Esophagus mucosa (tissue), 1 donor: ENCODE measurements around the gene ZNF891. TPM values are rescaled to one million over a fixed set of nuclear protein-coding genes. Genes with fewer than 3 reads are reported as not detected.

Experiments used
- ATAC-seq: fragments of 200-7000 bp; cut with Tn5 transposase; one replicate; pipeline ENCODE4 v1.9.1; 2020
- total RNA-seq: library from RNA; stranded (reverse); gene quantifications from one replicate; pipeline ENCODE4 v1.2.4, GENCODE V29; 2023
- donor health status: DM: yes; HTN: yes; CAD: no.

Gene ZNF891
- total RNA-seq, result 0.64 TPM

DNA sequence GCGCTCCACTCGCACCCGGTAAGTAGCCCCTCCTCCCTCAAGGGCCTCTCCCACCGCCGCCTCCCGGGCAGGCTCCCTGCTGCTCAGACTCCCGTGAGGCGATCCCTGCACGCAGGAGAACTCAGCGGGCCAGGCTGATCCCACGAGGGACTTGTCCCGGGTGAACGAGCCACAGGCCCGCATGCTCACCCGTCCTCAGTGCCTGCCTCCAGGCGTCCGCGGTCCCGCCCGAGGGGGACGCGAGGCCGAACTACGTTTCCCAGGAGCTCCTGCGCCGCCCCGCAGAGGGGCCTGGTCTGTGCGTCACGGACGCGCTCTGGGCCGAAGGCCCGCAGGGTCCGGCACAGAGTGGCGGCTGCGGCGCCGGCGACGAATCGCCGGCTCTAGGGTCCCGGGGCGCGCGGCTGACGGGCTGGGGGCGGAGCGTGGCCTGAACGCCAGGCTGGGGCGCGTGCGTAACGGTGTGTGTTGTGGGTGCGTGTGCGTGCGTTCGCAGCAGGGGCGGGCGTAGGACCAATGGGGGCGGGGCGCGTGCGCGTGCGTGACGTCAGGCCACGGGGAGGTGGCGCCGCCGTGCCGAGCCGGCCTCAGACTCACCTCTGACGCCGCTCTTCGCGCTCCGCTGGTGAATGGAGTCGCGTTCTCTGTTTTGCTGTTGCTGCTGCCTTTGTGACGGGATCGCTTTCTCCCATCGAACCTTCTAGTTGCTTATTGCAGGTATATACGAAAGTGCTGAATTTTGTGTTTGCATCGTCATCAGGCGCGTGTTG is at the start of gene ZNF891, which contains the start of gene ZNF10:
ZNF891 (minus strand) TSS at position 237 of the 770 bp plus-strand sequence. CDS start 8,356 bp downstream, outside the sequence.
ZNF10 (plus strand) TSS at position 590 of the 770 bp plus-strand sequence. CDS start 13,866 bp downstream, outside the sequence.
- peak; percentile 100 for ATAC-seq

- no peak for ATAC-seq
These were observed 44.8 kb upstream of the ZNF891 start for GRCh38 chr12:133174901-133175300.

DNA sequence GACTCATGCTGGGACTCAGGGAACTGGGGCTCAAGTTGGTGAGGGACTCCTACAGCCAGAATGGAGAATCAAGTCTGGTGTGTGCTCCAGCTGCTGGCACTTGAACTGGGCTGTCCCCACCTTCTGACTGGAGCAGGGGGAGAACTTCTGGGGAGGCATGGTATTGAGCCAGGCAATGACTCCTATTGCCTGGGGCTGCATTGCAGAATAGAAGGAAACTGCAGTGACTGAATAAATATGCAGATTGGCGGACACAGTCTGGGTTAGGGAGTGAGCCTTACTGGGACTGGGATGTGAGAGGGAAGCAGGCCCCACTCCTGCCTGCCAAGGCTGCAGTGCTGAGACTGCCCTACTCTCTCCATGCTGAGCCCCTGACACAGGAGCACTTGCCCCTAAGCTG is 42.4 kb upstream of the ZNF891 start:
- no peak for ATAC-seq

- no peak for ATAC-seq
These were observed 35.7 kb upstream of the ZNF891 start for GRCh38 chr12:133165776-133166175.

DNA sequence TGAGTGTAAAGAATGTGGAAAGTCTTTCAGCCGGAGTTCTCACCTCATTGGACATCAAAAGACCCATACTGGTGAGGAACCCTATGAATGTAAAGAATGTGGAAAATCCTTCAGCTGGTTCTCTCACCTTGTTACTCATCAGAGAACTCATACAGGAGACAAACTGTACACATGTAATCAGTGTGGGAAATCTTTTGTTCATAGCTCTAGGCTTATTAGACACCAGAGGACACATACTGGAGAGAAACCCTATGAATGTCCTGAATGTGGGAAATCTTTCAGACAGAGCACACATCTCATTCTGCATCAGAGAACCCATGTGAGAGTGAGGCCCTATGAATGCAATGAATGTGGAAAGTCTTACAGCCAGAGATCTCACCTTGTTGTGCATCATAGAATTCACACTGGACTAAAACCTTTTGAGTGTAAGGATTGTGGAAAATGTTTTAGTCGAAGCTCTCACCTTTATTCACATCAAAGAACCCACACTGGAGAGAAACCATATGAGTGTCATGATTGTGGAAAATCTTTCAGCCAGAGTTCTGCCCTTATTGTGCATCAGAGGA is 26.1 kb upstream of the ZNF891 start:
- no peak for ATAC-seq

DNA sequence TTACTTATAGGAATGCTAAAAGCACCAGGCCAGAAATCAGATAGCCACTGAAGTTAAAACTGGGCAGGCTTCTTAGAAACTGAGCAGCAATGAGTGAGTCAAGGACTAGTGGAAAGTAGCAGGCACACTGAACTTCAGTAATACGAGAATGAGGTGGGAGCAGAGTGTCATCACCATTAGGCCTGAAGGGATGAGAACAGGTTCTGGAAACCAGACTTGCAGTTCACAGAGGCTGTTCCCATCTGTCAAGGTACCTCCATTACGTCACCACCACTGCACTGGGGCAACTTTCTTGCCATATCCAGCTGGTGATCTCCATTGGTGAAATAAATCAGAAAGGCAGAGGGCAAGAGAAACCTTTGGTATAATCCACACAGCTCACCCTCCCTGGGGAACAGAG is 15.9 kb upstream of the ZNF891 start:
- no peak for ATAC-seq

- no peak for ATAC-seq
These were observed 5.7 kb upstream of the ZNF891 start for GRCh38 chr12:133135747-133136146.

DNA sequence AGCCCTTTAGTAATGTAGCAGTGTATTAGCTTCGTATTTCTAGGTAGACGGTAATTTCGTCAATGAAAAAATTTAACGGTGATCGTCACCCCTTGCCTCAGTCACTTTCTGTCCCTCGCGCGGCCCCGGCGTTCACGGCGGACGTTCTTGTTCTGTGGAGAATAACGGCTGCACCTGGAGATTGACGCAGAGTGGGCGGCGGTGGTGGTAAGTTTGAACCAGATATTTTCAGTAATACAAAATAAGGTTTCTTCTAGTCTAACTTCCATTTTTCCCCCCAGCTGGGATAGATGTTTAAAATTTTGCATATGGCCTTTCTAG is 694 bp upstream of the ZNF891 start:
- peak; percentile 3 for ATAC-seq

DNA sequence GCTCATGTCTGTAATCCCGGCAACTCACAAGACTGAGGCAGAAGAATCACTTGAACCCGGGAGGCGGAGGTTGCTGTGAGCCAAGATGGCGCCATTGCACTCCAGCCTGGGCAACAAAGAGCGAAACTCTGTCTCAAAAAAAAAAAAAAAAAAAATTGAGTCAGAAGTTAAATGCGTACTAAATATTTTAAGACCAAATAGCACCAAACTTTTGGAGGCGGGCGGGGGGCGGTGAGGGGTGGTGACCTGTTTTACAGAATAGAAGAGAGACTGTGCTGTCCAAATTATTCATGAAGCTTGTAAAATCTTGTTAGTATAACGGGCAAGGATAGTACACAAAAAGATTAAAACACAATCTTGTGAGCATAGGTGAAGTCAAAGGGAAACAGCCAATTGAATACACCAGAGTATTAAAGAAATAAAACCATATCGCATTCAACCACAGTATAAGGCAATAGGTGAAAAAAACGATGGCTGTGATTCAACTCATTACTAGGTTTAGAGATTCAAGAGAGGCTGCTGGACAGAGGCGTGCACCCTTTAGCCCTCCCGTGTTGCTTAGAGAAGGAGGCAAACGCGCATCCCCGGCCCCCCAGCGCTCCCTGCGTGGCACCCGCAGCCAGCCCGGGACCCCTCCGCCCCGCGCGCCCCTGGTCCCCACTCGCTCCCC is 571 bp downstream of the ZNF891 start:
- peak; percentile 11 for ATAC-seq

DNA sequence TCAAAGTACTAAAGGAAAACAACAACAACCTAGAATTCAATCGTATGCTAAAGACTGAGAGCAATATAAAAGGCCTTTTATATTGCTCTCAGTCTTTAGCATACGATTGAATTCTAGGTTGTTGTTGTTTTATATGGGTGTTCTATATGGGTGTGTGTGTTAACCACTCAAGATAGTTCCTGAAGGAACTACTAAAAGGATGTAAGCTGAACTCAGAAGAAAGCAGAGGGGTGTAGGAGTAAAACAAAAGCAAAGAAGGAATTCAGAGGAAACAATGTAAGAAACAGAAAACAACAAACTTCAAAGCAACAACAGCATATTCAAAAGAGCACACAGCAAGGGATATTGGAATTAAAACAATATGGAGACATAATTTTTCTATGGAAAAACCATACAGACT is 5.4 kb downstream of the ZNF891 start:
- no peak for ATAC-seq

DNA sequence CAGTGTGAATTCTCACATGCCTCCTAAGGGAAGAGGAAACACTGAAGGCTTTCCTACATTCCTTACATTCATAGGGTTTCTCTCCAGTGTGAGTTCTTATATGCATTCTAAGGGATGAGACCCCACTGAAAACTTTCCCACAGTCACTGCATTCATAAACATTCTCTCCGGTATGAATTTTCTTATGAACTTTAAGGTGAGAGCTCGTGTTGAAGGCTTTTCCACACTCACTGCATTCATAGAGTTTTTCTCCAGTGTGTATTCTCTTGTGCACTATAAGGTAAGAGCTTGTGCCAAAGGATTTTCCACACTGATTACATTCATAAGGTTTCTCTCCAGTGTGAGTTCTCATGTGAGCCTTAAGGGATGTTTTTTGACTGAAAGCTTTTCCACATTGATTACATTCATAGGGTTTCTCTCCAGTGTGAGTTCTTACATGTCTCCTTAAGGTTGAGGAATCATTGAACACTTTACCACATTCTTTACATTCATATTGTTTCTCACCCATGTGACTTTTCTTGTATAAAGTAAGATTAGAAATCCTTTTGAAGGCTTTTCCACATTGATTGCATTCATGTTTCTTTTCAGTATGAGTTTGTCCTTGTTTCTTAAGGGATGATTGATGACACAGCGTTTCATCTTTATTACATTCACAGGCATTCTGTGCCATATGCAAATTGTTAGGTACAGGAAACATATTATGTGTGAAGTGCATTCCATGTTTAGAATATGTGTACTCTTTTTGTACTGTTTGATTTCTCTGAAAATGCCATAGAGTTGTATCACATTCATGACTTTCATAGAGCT is 9.5 kb downstream of the ZNF891 start:
- no peak for ATAC-seq

DNA sequence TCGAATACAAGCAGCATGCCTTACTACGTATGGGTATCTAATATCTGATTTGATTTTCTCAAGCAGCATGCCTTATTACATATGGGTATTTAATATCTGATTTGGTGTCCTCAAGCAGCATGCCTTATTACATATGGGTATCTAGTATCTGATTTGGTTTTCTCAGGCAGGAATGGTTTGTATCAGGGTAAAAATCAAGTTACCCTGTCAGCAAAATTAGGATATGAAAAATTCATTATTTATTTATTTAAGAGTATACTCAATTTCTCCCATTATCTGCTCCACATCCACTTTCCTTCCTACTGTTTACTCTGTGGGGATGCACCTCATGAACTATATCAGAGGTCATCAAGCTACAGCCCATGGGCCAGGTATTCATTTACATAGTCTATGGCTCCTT is 21.9 kb downstream of the ZNF891 start:
- no peak for ATAC-seq

DNA sequence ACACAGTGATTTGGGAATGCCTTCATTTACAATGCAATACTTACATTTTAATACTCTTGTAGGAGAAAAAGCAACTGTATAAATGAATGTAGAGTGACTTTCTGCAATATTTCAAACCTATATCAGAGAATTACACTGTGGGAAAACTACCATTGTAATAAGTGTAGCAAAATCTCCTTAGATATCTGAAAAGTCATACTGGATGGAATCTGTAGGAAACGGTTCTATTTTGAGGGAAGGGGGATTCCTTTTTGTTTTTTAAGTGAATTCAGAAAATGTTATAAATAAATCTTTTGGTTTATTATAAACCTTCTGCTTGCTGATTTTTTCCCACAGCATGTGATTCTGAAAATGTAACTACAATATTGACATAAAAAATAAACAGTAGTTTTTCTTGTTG is 23.0 kb downstream of the ZNF891 start:
- ATAC-seq, result no peak

GRCh38 chr12:133106253-133106652 is 23.8 kb downstream of the ZNF891 start:
- ATAC-seq, result no peak

DNA sequence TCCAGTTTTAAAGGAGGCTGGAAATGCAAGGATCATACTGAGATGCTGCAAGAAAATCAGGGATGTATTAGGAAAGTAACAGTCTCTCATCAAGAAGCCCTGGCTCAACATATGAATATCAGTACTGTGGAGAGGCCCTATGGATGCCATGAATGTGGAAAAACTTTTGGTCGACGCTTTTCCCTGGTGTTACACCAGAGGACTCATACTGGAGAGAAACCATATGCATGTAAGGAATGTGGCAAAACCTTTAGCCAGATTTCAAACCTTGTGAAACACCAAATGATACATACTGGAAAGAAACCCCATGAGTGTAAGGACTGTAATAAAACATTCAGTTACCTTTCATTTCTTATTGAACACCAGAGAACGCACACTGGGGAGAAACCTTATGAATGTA is 24.5 kb downstream of the ZNF891 start:
- ATAC-seq, result no peak

DNA sequence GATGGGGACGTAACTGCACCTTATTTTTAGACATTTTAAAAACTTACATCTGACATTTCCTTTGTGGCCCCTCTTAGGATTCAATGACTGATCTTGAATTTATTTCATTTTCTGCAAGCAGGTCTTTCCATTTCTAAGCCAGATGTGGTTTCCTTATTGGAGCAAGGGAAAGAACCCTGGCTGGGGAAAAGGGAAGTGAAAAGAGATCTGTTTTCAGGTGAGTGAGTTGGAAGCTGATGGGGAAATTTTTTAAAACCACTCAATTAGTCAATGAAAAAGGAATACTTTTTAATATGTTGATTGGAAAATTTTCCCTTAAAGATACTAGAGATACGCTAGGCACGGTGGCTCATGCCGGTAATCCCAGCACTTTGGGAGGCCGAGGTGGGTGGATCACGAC is 46.7 kb downstream of the ZNF891 start:
- no peak for ATAC-seq

- ATAC-seq, result no peak
These were observed 48.8 kb downstream of the ZNF891 start for GRCh38 chr12:133081159-133081780.

- peak; percentile 86 for ATAC-seq
These were observed 49.5 kb downstream of the ZNF891 start, which contains the start of gene ZNF140 for GRCh38 chr12:133080368-133081158. Gene ZNF140, plus strand, starts transcription at chr12:133080923. Its CDS starts 398 bp downstream, at chr12:133081321.

DNA sequence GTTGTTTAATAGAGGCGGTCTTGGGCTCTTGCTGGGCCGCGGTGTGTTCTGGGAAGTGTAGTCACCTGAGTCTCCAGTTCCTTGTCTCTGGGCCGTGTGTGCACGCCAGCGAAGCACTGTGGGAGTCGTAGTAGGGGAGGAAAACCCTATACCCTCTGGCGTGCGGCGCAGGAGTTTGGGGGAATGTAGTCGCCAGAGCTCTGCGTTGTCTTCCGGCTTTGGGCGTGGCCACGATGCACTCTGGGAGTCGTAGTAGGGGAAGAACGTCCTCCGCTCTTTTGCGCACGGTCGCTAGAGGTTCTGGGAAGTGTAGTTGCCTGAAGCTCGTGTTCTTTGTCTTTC is 50.1 kb downstream of the ZNF891 start:
- ATAC-seq, result peak; percentile 97

GRCh38 chr12:133073836-133074235 is 56.2 kb downstream of the ZNF891 start:
- ATAC-seq, result no peak

DNA sequence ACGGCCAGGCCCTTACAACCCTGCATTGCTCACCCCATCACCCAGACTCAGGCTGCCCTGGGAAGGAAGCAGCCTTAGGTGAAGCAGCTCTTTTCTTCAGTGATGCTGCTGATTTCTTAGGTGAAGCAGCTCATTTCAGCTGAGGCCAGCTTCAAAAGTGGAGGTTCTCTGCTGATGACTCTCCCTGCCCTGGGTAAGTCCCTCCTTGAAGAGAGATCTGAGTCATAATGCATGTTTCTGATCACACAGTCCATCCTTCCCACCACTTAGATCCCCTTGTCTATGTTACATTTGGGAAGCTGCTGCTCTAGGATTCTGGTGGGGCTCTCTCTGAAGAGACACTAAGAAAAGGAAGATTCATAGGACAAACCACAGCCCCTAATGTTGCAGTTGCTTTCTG is 66.5 kb downstream of the ZNF891 start:
- no peak for ATAC-seq

DNA sequence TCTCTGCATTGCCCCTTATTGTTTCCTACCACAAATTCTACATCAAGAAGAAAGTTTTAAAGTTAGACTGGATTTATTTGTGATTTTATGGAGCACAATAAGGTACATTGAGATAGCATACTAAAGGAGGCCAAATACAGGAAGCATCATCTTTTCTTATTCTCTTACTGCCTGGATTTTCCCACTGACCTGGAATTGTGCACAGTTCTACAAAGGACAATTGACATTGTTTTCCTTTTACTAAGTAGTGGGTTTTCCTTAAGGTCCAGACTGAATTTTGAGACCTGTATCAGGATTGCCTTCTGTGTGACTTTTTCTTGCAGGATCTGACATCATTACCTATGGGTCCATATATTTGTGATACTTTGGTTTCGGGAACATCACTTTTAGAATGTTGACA is 68.1 kb downstream of the ZNF891 start:
- ATAC-seq, result no peak
